CD14-positive monocyte (primary cell): Measurements from ENCODE around the gene MT1A. TPM values are rescaled to one million over a fixed set of nuclear protein-coding genes. Genes with fewer than 3 reads are reported as not detected.

Experiments used
- DNase-seq, 3 donors: peaks; one replicate each; pipeline ENCODE4 v3.0.0-alpha.2; 2011 to 2022
- H2AFZ ChIP-seq: 2 replicates; pipeline ENCODE4 v1.6.0; 2012; ENCODE audit warnings: mild to moderate bottlenecking, low read depth, low read length, inconsistent platforms; ENCODE audit not compliant: insufficient read depth, poor library complexity, severe bottlenecking
- H3K27ac ChIP-seq, 2 donors: 1 replicate in 1 of 2; 2 replicates in 1 of 2; pipeline ENCODE4 v1.5.1; 2012 to 2013; ENCODE audit warnings: low read length in 2 of 2, control low read depth in 1 of 2, inconsistent platforms in 1 of 2, low read depth in 1 of 2, mild to moderate bottlenecking in 1 of 2
- H3K27me3 ChIP-seq, 2 donors: one replicate each; pipeline versions ENCODE4 v1.6.0 to v1.6.1; 2011 to 2013; ENCODE audit warnings: low read length in 2 of 2; ENCODE audit not compliant: control insufficient read depth in 2 of 2, insufficient read depth in 2 of 2
- H3K36me3 ChIP-seq, 2 donors: replicated peaks in 1 of 2; 1 replicate in 1 of 2; 2 replicates in 1 of 2; pipeline versions ENCODE4 v1.5.1 to v1.6.1; 2012 to 2013; ENCODE audit warnings: low read length in 2 of 2, control low read depth in 1 of 2, inconsistent platforms in 1 of 2, mild to moderate bottlenecking in 1 of 2; ENCODE audit not compliant: insufficient read depth in 2 of 2, control insufficient read depth in 1 of 2
- H3K4me1 ChIP-seq, 2 donors: 1 replicate in 1 of 2; 2 replicates in 1 of 2; pipeline versions ENCODE4 v1.5.1 to v1.6.1; 2012 to 2013; ENCODE audit warnings: low read length in 2 of 2, control low read depth in 1 of 2, inconsistent platforms in 1 of 2, mild to moderate bottlenecking in 1 of 2, moderate library complexity in 1 of 2; ENCODE audit not compliant: insufficient read depth in 2 of 2, control insufficient read depth in 1 of 2
- H3K4me2 ChIP-seq: replicated peaks from 2 replicates; pipeline ENCODE3; 2012; ENCODE audit warnings: low read length, moderate library complexity, mild to moderate bottlenecking; ENCODE audit not compliant: poor library complexity, severe bottlenecking; ENCODE audit errors: extremely low read depth
- H3K4me3 ChIP-seq, 3 experiments: fragments of 200-600 bp in 1 of 3; sonication (generic) in 1 of 3; replicated peaks in 1 of 3; 1 replicate in 2 of 3; 2 replicates in 1 of 3; pipeline ENCODE4 v1.5.1; 2011 to 2013; ENCODE audit warnings: low read length in 3 of 3, mild to moderate bottlenecking in 3 of 3, control low read depth in 2 of 3, low read depth in 2 of 3, inconsistent platforms in 1 of 3, moderate library complexity in 1 of 3
- H3K79me2 ChIP-seq: 2 replicates; pipeline ENCODE4 v1.6.0; 2012; ENCODE audit warnings: mild to moderate bottlenecking, control low read depth, inconsistent platforms, low read length, moderate library complexity; ENCODE audit not compliant: insufficient read depth
- H3K9ac ChIP-seq: 2 replicates; pipeline ENCODE4 v1.6.0; 2017; ENCODE audit warnings: low read length, mild to moderate bottlenecking; ENCODE audit not compliant: insufficient read depth, poor library complexity, severe bottlenecking
- H3K9me3 ChIP-seq, 2 donors: replicated peaks in 1 of 2; 1 replicate in 1 of 2; 2 replicates in 1 of 2; pipeline versions ENCODE4 v1.5.1 to v1.6.1; 2012 to 2013; ENCODE audit warnings: low read length in 2 of 2, control low read depth in 1 of 2; ENCODE audit not compliant: control insufficient read depth in 1 of 2, insufficient read depth in 1 of 2
- H4K20me1 ChIP-seq: 2 replicates; pipeline ENCODE4 v1.6.0; 2012; ENCODE audit warnings: mild to moderate bottlenecking, low read length, control low read depth, moderate library complexity; ENCODE audit not compliant: insufficient read depth
- H3K27ac Mint-ChIP-seq, 7 donors: one replicate each; pipeline ENCODE4 v1.8.0; 2020; ENCODE audit warnings: mild to moderate bottlenecking in 7 of 7, mixed read lengths in 7 of 7, moderate library complexity in 6 of 7, inconsistent platforms in 2 of 7
- H3K27me3 Mint-ChIP-seq, 3 donors: one replicate each; pipeline ENCODE4 v1.8.0; 2021 to 2022; ENCODE audit warnings: low read depth in 3 of 3, mild to moderate bottlenecking in 3 of 3, mixed read lengths in 3 of 3, moderate library complexity in 3 of 3, inconsistent platforms in 1 of 3
- H3K36me3 Mint-ChIP-seq, 2 donors: one replicate each; pipeline ENCODE4 v1.8.0; 2020; ENCODE audit warnings: mixed read lengths in 2 of 2, inconsistent platforms in 1 of 2, mild to moderate bottlenecking in 1 of 2
- H3K4me1 Mint-ChIP-seq: one replicate; pipeline ENCODE4 v1.8.0; 2020; ENCODE audit warnings: mild to moderate bottlenecking, mixed read lengths
- H3K4me3 Mint-ChIP-seq, 2 donors: one replicate each; pipeline ENCODE4 v1.8.0; 2020; ENCODE audit warnings: mild to moderate bottlenecking in 2 of 2, mixed read lengths in 2 of 2, moderate library complexity in 1 of 2
- H3K9me3 Mint-ChIP-seq, 7 donors: one replicate each; pipeline ENCODE4 v1.8.0; 2020 to 2022; ENCODE audit warnings: mixed read lengths in 7 of 7, mild to moderate bottlenecking in 6 of 7, moderate library complexity in 6 of 7, inconsistent platforms in 2 of 7
- CTCF ChIP-seq: fragments of 200-600 bp; IDR thresholded peaks from one replicate; pipeline ENCODE4 v1.8.0; 2022; ENCODE audit warnings: antibody characterized with exemption, mild to moderate bottlenecking
- WGBS: methylation state at CpG from one replicate; pipeline ENCODE4 v1.1.5; 2013; ENCODE audit warnings: missing lambda C conversion rate; ENCODE audit not compliant: insufficient coverage; 5-methylcytosine and 5-hydroxymethylcytosine counted together
- intact Hi-C, 2 donors: fragments of 100-400 bp; cut with micrococcal nuclease; formaldehyde crosslinking; loops; one replicate each; pipeline versions ENCODE4 v1.15.0 to v1.15.1; 2023
- polyA plus RNA-seq, 3 donors: library from polyadenylated mRNA; depleted of rRNA in 1 of 3; unstranded in 2 of 3; stranded (reverse) in 1 of 3; fragments of 300-500 nt in 2 of 3; fragments of >200 nt in 1 of 3; fragmentation: Illumina TruSeq in 2 of 3; gene quantifications; 1 replicate in 2 of 3; 2 replicates in 1 of 3; pipeline ENCODE4 v1.2.3, GENCODE V29; 2012 to 2021

MT1A gene
- polyA plus RNA-seq, 3 donors: not detected

DNA sequence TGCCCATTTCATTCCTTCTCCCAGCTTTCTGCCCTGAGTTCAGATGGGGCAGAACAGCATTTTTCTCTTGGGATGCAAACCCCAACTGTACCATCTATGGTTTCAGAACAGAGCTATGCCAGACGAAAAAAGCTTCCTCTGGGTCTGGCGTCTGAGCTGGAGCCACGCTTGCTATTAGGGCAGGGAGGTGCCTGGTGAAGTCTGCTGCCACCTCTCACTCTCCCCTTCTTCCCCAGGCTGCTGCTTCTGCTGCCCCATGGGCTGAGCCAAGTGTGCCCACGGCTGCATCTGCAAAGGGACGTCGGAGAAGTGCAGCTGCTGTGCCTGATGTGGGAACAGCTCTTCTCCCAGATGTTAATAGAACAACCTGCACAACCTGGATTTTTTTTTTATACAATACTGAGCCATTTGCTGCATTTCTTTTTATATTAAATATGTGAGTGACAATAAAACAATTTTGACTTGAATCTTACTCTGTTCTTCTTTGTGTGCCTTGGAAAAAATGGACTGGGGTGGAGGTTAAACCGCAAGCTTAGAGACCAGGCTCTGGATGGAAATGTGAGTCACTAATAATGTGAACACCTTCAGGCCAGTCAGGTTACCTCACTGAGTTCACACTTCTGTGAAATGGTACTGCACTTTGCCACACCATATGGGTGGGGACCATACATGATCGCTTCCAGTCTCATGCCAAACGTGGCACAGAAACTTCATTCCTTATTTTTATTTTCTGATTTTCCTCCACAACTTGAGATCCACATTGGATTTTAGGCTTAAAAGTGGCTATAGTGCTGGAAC lies 1.7 kb upstream of the MT1A start:
- Histone ChIP-seq H3K27me3 (peaks cover 96 to 99% of the 10 kb centered on the region in 2 donors), H3K4me1 (peaks cover 13 to 19% of the 10 kb centered on the region in 2 donors), H2AFZ (no peak overlapping the region), H4K20me1 (no peaks in the 10 kb centered on the region), H3K9me3 (peaks cover 0 to 63% of the 10 kb centered on the region in 2 donors), H3K27ac (no peak overlapping the region), H3K4me2 (no peak overlapping the region), H3K9ac (no peak overlapping the region), H3K79me2 (no peaks in the 10 kb centered on the region), H3K4me3 (no peak overlapping the region), H3K36me3 (no peaks in the 10 kb centered on the region)
- intact Hi-C loops: no loop called here
- peaks cover 95 to 99% (median 97%) of the 10 kb centered on the region in 3 donors for H3K27me3 Mint-ChIP-seq
- H3K9me3 Mint-ChIP-seq: peaks cover 0 to 18% (median 10%) of the 10 kb centered on the region in 7 donors
- H3K27ac Mint-ChIP-seq: no peak overlapping the region
- peaks cover 0 to 6% of the 10 kb centered on the region in 2 donors for H3K36me3 Mint-ChIP-seq
- 19% methylated on average over 4 of the region's 9 CpGs for WGBS
- no peak for TF ChIP-seq CTCF
- peaks cover 25% of the 10 kb centered on the region for H3K4me1 Mint-ChIP-seq
- peak overlapping the region in 1 of 2 donors; percentile 91 for H3K4me3 Mint-ChIP-seq
- no peak for DNase-seq

DNA sequence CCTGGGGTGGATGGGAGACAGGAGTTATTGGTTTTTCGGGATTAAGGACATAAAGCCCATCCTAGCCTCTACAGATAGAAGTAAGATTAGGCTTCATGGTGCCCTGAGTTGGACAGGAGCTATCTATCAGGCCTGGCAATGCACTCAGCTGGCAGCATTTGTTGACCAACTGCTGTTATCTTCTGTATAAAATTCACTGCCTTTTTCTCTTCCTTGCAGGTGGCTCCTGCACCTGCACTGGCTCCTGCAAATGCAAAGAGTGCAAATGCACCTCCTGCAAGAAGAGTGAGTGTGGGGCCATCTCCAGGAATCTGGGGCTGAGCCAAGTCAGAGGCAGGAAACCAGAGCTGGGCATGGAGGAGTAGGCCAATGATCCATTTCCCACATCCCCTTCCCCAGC lies 579 bp downstream of the MT1A start:
- Histone ChIP-seq H3K4me1 (peaks cover 10 to 15% of the 10 kb centered on the region in 2 donors), H3K36me3 (no peaks in the 10 kb centered on the region), H3K4me2 (no peak overlapping the region), H4K20me1 (no peaks in the 10 kb centered on the region), H3K27me3 (peaks cover 91 to 99% of the 10 kb centered on the region in 2 donors), H3K27ac (no peak overlapping the region), H3K9me3 (peaks cover 0 to 48% of the 10 kb centered on the region in 2 donors), H2AFZ (no peak overlapping the region), H3K79me2 (no peaks in the 10 kb centered on the region), H3K9ac (no peak overlapping the region), H3K4me3 (no peak overlapping the region)
- Mint-ChIP-seq H3K27ac (no peak overlapping the region), H3K27me3 (peaks cover 89 to 99% (median 97%) of the 10 kb centered on the region in 3 donors), H3K36me3 (peaks cover 0 to 5% of the 10 kb centered on the region in 2 donors), H3K4me3 (peak overlapping the region in 1 of 2 donors; percentile 91), H3K4me1 (peaks cover 27% of the 10 kb centered on the region), H3K9me3 (peaks cover 0 to 12% (median 9%) of the 10 kb centered on the region in 7 donors)
- no peak for DNase-seq
- WGBS: no CpG with 5 or more reads among the region's 1 CpG
- no peak for TF ChIP-seq CTCF
- intact Hi-C loops: no loop called here
